Activated B cell treated with CpG ODN at 0.5 μM for 24 hours (primary cell): ENCODE measurements around the gene CNGA1. TPM values are rescaled to one million over a fixed set of nuclear protein-coding genes. Genes with fewer than 3 reads are reported as not detected.

Source experiments
- ATAC-seq: fragments of 200-7000 bp; cut with Tn5 transposase; one replicate; pipeline ENCODE4 v1.10.0; 2021; ENCODE audit warnings: low read depth, mild to moderate bottlenecking, moderate library complexity
- CTCF ChIA-PET: fragments of 350-600 bp; sonication (Branson Sonifier 250); formaldehyde crosslinking; loops from one replicate; lab custom pipeline; 2021; ENCODE audit warnings: antibody characterized with exemption; lab: Charles Lee
- POLR2A ChIA-PET: fragments of 350-600 bp; sonication (Branson Sonifier 250); formaldehyde crosslinking; loops from one replicate; lab custom pipeline; 2021; ENCODE audit warnings: antibody characterized with exemption; lab: Charles Lee
- DNase-seq: peaks from one replicate; pipeline ENCODE4 v3.0.0; 2022
- H3K27ac Mint-ChIP-seq: one replicate; pipeline ENCODE4 v1.8.0; 2020; ENCODE audit warnings: mixed read lengths
- H3K27me3 Mint-ChIP-seq: one replicate; pipeline ENCODE4 v1.8.0; 2021; ENCODE audit warnings: mixed read lengths
- H3K36me3 Mint-ChIP-seq: one replicate; pipeline ENCODE4 v1.8.0; 2021; ENCODE audit warnings: low read depth, mixed read lengths
- H3K4me1 Mint-ChIP-seq: one replicate; pipeline ENCODE4 v1.8.0; 2021; ENCODE audit warnings: mixed read lengths
- H3K4me3 Mint-ChIP-seq: one replicate; pipeline ENCODE4 v1.8.0; 2020; ENCODE audit warnings: mild to moderate bottlenecking, mixed read lengths
- H3K9me3 Mint-ChIP-seq: one replicate; pipeline ENCODE4 v1.8.0; 2020; ENCODE audit warnings: mixed read lengths
- CTCF ChIP-seq: fragments of 200-600 bp; IDR thresholded peaks from one replicate; pipeline ENCODE4 v1.8.0; 2022; ENCODE audit warnings: antibody characterized with exemption, mild to moderate bottlenecking
- intact Hi-C: fragments of 100-400 bp; cut with micrococcal nuclease; formaldehyde crosslinking; loops from one replicate; pipeline ENCODE4 v1.15.1; 2024
- total RNA-seq: library from RNA; stranded (reverse); gene quantifications from 2 replicates; pipeline ENCODE4 v1.2.3, GENCODE V29; 2022

CNGA1 gene
- total RNA-seq, 1 donor from 2014 or later: not detected

GRCh38 chr4:48051078-48051477, 34.6 kb upstream of the CNGA1 start:
- intact Hi-C loops: no loop called here
- Mint-ChIP-seq H3K9me3 (no peaks in the 10 kb centered on the region), H3K27ac (no peak overlapping the region), H3K36me3 (no peaks in the 10 kb centered on the region), H3K4me1 (peaks cover 33% of the 10 kb centered on the region), H3K27me3 (peaks cover 21% of the 10 kb centered on the region), H3K4me3 (no peak overlapping the region)
- no peak for TF ChIP-seq CTCF
- ChIA-PET CTCF (interaction anchor here (1.8 kb wide), 1 partner anchor 36 kb away, joined by 4 read pairs; no protein-coding TSS in a partner anchor), POLR2A (interaction anchor here (0.7 kb wide), 2 partner anchors 9 to 569 kb away, joined by 3 to 4 read pairs; no protein-coding TSS in a partner anchor)
- ATAC-seq (no peak), DNase-seq (no peak)

- Mint-ChIP-seq H3K4me3 (no peak overlapping the region), H3K27ac (peak overlapping the region; percentile 22), H3K36me3 (no peaks in the 10 kb centered on the region), H3K27me3 (peaks cover 29% of the 10 kb centered on the region), H3K4me1 (peaks cover 44% of the 10 kb centered on the region), H3K9me3 (no peaks in the 10 kb centered on the region)
- intact Hi-C loops: loop anchor here (5.0 to 10.0 kb wide), 5 partner anchors 148 to 855 kb away; partner anchors contain the start of genes OCIAD2 and SLAIN2
- TF ChIP-seq CTCF: no peak
- ATAC-seq: no peak
- no peak for DNase-seq
- ChIA-PET POLR2A (no interaction called here), CTCF (interaction anchor here (4.7 kb wide), 1 partner anchor 15 kb away, joined by 54 read pairs; no protein-coding TSS in a partner anchor)
Observed at GRCh38 chr4:48049483-48049882, 33.0 kb upstream of the CNGA1 start.

- ChIA-PET POLR2A (interaction anchor here (0.6 to 4.5 kb wide), 5 partner anchors 11 to 747 kb away, joined by 3 to 60 read pairs (median 5); partner anchors contain the start of gene COMMD8), CTCF (interaction anchor here (1.1 to 4.7 kb wide), 5 partner anchors 13 to 80 kb away, joined by 3 to 54 read pairs (median 5); partner anchors contain the start of gene CNGA1)
- no peaks in the 10 kb centered on the region for H3K9me3 Mint-ChIP-seq
- peak; percentile 47 for ATAC-seq
- peaks cover 39% of the 10 kb centered on the region for H3K27me3 Mint-ChIP-seq
- H3K27ac Mint-ChIP-seq: no peak overlapping the region
- TF ChIP-seq CTCF: no peak
- H3K36me3 Mint-ChIP-seq: no peaks in the 10 kb centered on the region
- peak; percentile 25 for DNase-seq
- intact Hi-C loops: loop anchor here (1.0 to 10.0 kb wide), 9 partner anchors 12 to 857 kb away; partner anchors contain the start of genes CNGA1, NFXL1, NIPAL1 and OCIAD2
- H3K4me1 Mint-ChIP-seq: peaks cover 58% of the 10 kb centered on the region
- no peak overlapping the region for H3K4me3 Mint-ChIP-seq
Observed at GRCh38 chr4:48047896-48048295, 31.4 kb upstream of the CNGA1 start.

- peak overlapping the region; percentile 65 for H3K27ac Mint-ChIP-seq
- ATAC-seq: peak; percentile 94
- peak overlapping the region; percentile 72 for H3K4me3 Mint-ChIP-seq
- ChIA-PET CTCF (interaction anchor here (1.1 to 4.7 kb wide), 5 partner anchors 13 to 81 kb away, joined by 3 to 54 read pairs (median 5); partner anchors contain the start of gene CNGA1), POLR2A (interaction anchor here (0.6 to 4.5 kb wide), 5 partner anchors 9 to 584 kb away, joined by 3 to 60 read pairs (median 8); partner anchors contain the start of gene COMMD8)
- H3K9me3 Mint-ChIP-seq: no peaks in the 10 kb centered on the region
- H3K36me3 Mint-ChIP-seq: no peaks in the 10 kb centered on the region
- H3K4me1 Mint-ChIP-seq: peaks cover 63% of the 10 kb centered on the region
- H3K27me3 Mint-ChIP-seq: peaks cover 42% of the 10 kb centered on the region
- TF ChIP-seq CTCF: no peak
- intact Hi-C loops: loop anchor here (1.0 to 10.0 kb wide), 9 partner anchors 11 to 857 kb away; partner anchors contain the start of genes CNGA1, NFXL1, NIPAL1 and OCIAD2
- peak; percentile 65 for DNase-seq
Observed at GRCh38 chr4:48047421-48047844, 31.0 kb upstream of the CNGA1 start.

GRCh38 chr4:48046059-48046458, 29.6 kb upstream of the CNGA1 start:
- ATAC-seq: no peak
- Mint-ChIP-seq H3K27me3 (peaks cover 45% of the 10 kb centered on the region), H3K36me3 (no peaks in the 10 kb centered on the region), H3K4me1 (peaks cover 71% of the 10 kb centered on the region), H3K4me3 (no peak overlapping the region), H3K9me3 (no peaks in the 10 kb centered on the region), H3K27ac (no peak overlapping the region)
- ChIA-PET CTCF (interaction anchor here (0.9 to 4.7 kb wide), 3 partner anchors 11 to 41 kb away, joined by 5 to 54 read pairs (median 13); no protein-coding TSS in a partner anchor), POLR2A (interaction anchor here (1.3 to 4.5 kb wide), 3 partner anchors 8 to 12 kb away, joined by 8 to 60 read pairs (median 17); no protein-coding TSS in a partner anchor)
- DNase-seq: no peak
- TF ChIP-seq CTCF: no peak
- intact Hi-C loops: loop anchor here (2.0 to 10.0 kb wide), 6 partner anchors 13 to 859 kb away; partner anchors contain the start of genes OCIAD2 and SLAIN2
